GM23248 (cell line): ENCODE results near the gene CARD14.

Experiments
- EZH2 ChIP-seq: fragments of 200-600 bp; sonication (generic); IDR thresholded peaks from 2 replicates; pipeline ENCODE4 v1.6.1; 2018; ENCODE audit warnings: antibody characterized with exemption, mild to moderate bottlenecking; ENCODE audit not compliant: insufficient read depth, poor library complexity, severe bottlenecking
- EZH2phosphoT487 ChIP-seq: fragments of 200-600 bp; sonication (generic); IDR thresholded peaks from 2 replicates; pipeline ENCODE4 v1.6.1; 2018; ENCODE audit warnings: antibody characterized with exemption, moderate library complexity, mild to moderate bottlenecking, low read depth; ENCODE audit not compliant: insufficient read depth

GRCh38 chr17:80219763-80220053 is 49.9 kb downstream of the CARD14 start:
- TF ChIP-seq EZH2phosphoT487 (no peak), EZH2 (no peak)
